ENCODE data around the gene AP2A2. TPM values are rescaled to one million over a fixed set of nuclear protein-coding genes. Genes with fewer than 3 reads are reported as not detected.

Gene AP2A2
- total RNA-seq, 1 experiment from 2014 or later: 29.6 TPM

- no peaks in the 10 kb centered on the region for H3K36me3 ChIP-seq (ENCODE audit: low read depth, low read length)
- ChIA-PET POLR2A (ENCODE audit: unreplicated experiment) (interaction anchor here (0.5 kb wide), 1 partner anchor 15 kb away, joined by 4 read pairs; no protein-coding TSS in a partner anchor), CTCF (interaction anchor here (0.7 kb wide), 1 partner anchor 85 kb away, joined by 5 read pairs; no protein-coding TSS in a partner anchor)
- intact Hi-C loops (cut with micrococcal nuclease): no loop called here
- TF ChIP-seq EZH2 (IDR thresholded peaks at IDR 0.05; ENCODE audit: low read length, unreplicated experiment): no peak
- no peak for TF ChIP-seq CTCF (conservative IDR thresholded peaks at IDR 0.05; ENCODE audit: low read depth, low read length)
- no peak for TF ChIP-seq EZH2phosphoT487 (IDR thresholded peaks at IDR 0.05; ENCODE audit: borderline replicate concordance, low read length)
- H3K4me3 ChIP-seq (ENCODE audit: low read length): no peak overlapping the region
- peak overlapping the region; percentile 73 for H3K27ac ChIP-seq (ENCODE audit: low read length)
- TSS peak; percentile 22 for BruUV-seq (replicated peaks)
- DNase-seq (peak; percentile 72), ATAC-seq (peak; percentile 70)
- no peaks in the 10 kb centered on the region for H3F3A ChIP-seq (ENCODE audit: low read length, unreplicated experiment)
- H3K9me2 ChIP-seq (replicated peaks; ENCODE audit: low read length): no peaks in the 10 kb centered on the region
- no peaks in the 10 kb centered on the region for H3K9me3 ChIP-seq (ENCODE audit: low read length)
- peaks cover 26% of the 10 kb centered on the region for H3K4me1 ChIP-seq (ENCODE audit: insufficient read depth, low read length)
- peak overlapping the region; percentile 33 for H3K4me2 ChIP-seq (ENCODE audit: low read length)
- H3K27me3 ChIP-seq (ENCODE audit: low read length): no peaks in the 10 kb centered on the region
- H3K79me2 ChIP-seq (ENCODE audit: low read length): no peaks in the 10 kb centered on the region
- H3K9ac ChIP-seq (ENCODE audit: low read length): peak overlapping the region; percentile 63
- no peaks in the 10 kb centered on the region for H4K20me1 ChIP-seq (ENCODE audit: low read length)
- H2AFZ ChIP-seq (ENCODE audit: low read length): 0 out of 2 replicates have a peak overlapping the region, but pooled peaks have one; percentile 26
Measured at GRCh38 chr11:1039481-1040427, 114.1 kb downstream of the AP2A2 start.

- DNase-seq (peak; percentile 41), ATAC-seq (peak; percentile 59)
- peak overlapping the region; percentile 33 for H3K4me2 ChIP-seq (ENCODE audit: low read length)
Measured at GRCh38 chr11:1040428-1041148, 114.9 kb downstream of the AP2A2 start.

More at GRCh38 chr11:1040428-1041148, 114.9 kb downstream of the AP2A2 start:
- 0 out of 2 replicates have a peak overlapping the region, but pooled peaks have one; percentile 26 for H2AFZ ChIP-seq (ENCODE audit: low read length)
- intact Hi-C loops (cut with micrococcal nuclease): no loop called here
- no peaks in the 10 kb centered on the region for H4K20me1 ChIP-seq (ENCODE audit: low read length)
- no peaks in the 10 kb centered on the region for H3K9me3 ChIP-seq (ENCODE audit: low read length)
- BruUV-seq (replicated peaks): no TSS peak
- TF ChIP-seq EZH2 (IDR thresholded peaks at IDR 0.05; ENCODE audit: low read length, unreplicated experiment) (no peak), CTCF (conservative IDR thresholded peaks at IDR 0.05; ENCODE audit: low read depth, low read length) (no peak), EZH2phosphoT487 (IDR thresholded peaks at IDR 0.05; ENCODE audit: borderline replicate concordance, low read length) (no peak)
- H3K4me1 ChIP-seq (ENCODE audit: insufficient read depth, low read length): peaks cover 26% of the 10 kb centered on the region
- no peaks in the 10 kb centered on the region for H3K9me2 ChIP-seq (replicated peaks; ENCODE audit: low read length)
- POLR2A ChIA-PET (ENCODE audit: unreplicated experiment): interaction anchor here (0.5 kb wide), 1 partner anchor 14 kb away, joined by 4 read pairs; no protein-coding TSS in a partner anchor
- H3K36me3 ChIP-seq (ENCODE audit: low read depth, low read length): no peaks in the 10 kb centered on the region
- H3K4me3 ChIP-seq (ENCODE audit: low read length): no peak overlapping the region
- H3K79me2 ChIP-seq (ENCODE audit: low read length): no peaks in the 10 kb centered on the region
- CTCF ChIA-PET: interaction anchor here (0.7 kb wide), 1 partner anchor 86 kb away, joined by 5 read pairs; no protein-coding TSS in a partner anchor
- H3K27ac ChIP-seq (ENCODE audit: low read length): peak overlapping the region; percentile 73
- H3F3A ChIP-seq (ENCODE audit: low read length, unreplicated experiment): no peaks in the 10 kb centered on the region
- no peaks in the 10 kb centered on the region for H3K27me3 ChIP-seq (ENCODE audit: low read length)
- H3K9ac ChIP-seq (ENCODE audit: low read length): peak overlapping the region; percentile 63

Measured in PC-3 (cell line).